Stromal cell of bone marrow (primary cell): Measurements from ENCODE around the gene LHPP.

Experiments used
- DNase-seq: peaks from one replicate; pipeline ENCODE4 v3.0.0-alpha.2; 2012; ENCODE audit warnings: low read depth

The LHPP gene

GRCh38 chr10:124557648-124558338, 96.2 kb downstream of the LHPP start:
- no peak for DNase-seq

- no peak for DNase-seq
Measured at GRCh38 chr10:124558339-124559321, 97.0 kb downstream of the LHPP start.

- DNase-seq: no peak
Measured at GRCh38 chr10:124559372-124560132, 97.9 kb downstream of the LHPP start.

- DNase-seq: peak; percentile 56
Measured at GRCh38 chr10:124560377-124561105, 98.9 kb downstream of the LHPP start.

GRCh38 chr10:124561206-124561605, 99.6 kb downstream of the LHPP start:
- no peak for DNase-seq

GRCh38 chr10:124562425-124563060, 100.9 kb downstream of the LHPP start:
- DNase-seq: no peak

GRCh38 chr10:124563320-124564040, 101.9 kb downstream of the LHPP start:
- no peak for DNase-seq

GRCh38 chr10:124564881-124565280, 103.3 kb downstream of the LHPP start:
- no peak for DNase-seq

GRCh38 chr10:124565565-124566221, 104.1 kb downstream of the LHPP start:
- no peak for DNase-seq

- no peak for DNase-seq
Measured at GRCh38 chr10:124566222-124566888, 104.7 kb downstream of the LHPP start.

GRCh38 chr10:124566981-124567835, 105.6 kb downstream of the LHPP start:
- DNase-seq: no peak

- no peak for DNase-seq
Measured at GRCh38 chr10:124568339-124568738, 106.7 kb downstream of the LHPP start.

GRCh38 chr10:124568848-124569622, 107.4 kb downstream of the LHPP start:
- DNase-seq: no peak

- DNase-seq: no peak
Measured at GRCh38 chr10:124569623-124570470, 108.2 kb downstream of the LHPP start.

- no peak for DNase-seq
Measured at GRCh38 chr10:124570646-124571045, 109.0 kb downstream of the LHPP start.

GRCh38 chr10:124572751-124573150, 111.1 kb downstream of the LHPP start:
- no peak for DNase-seq
